ENCODE results near the gene ZNF354B. TPM values are rescaled to one million over a fixed set of nuclear protein-coding genes. Genes with fewer than 3 reads are reported as not detected.
A peak's percentile ranks its signal among the peaks of the same experiment; 100 is the strongest.

ZNF354B gene
- total RNA-seq, 1 experiment from 2014 or later: 10.6 TPM

DNA sequence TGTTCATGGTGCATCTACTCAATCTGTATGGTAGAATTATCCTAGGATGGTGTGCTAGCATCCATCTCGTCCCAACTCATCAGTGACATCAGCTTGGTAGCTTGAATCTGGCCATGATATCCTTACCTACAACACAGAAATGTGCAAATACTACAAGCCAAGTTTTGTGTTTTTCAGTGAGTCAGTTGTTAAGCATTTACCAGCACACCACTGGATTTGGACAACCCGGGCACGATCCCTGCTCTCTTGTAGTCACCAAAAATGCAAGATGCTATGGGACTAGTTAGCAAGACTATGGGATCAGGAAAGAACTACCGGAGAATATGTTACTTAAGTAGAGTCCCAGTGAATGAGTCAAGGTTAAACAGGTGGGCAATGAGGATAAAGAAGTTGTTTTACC, 32.1 kb upstream of the ZNF354B start:
- H3K4me1 ChIP-seq (replicated peaks; ENCODE audit: insufficient read depth): no peaks in the 10 kb centered on the region
- no peak overlapping the region for H3K27ac ChIP-seq
- no peaks in the 10 kb centered on the region for H3K9me3 ChIP-seq (ENCODE audit: insufficient read depth, low read depth)
- H3K36me3 ChIP-seq (ENCODE audit: low read depth): no peaks in the 10 kb centered on the region
- H3K4me2 ChIP-seq: no peak overlapping the region
- TF ChIP-seq CTCF (conservative IDR thresholded peaks at IDR 0.05) (no peak), EZH2 (IDR thresholded peaks at IDR 0.05; ENCODE audit: low read depth) (no peak)
- CTCF ChIA-PET: no interaction called here
- H3K27me3 ChIP-seq (ENCODE audit: insufficient read depth, low read depth): no peaks in the 10 kb centered on the region
- H3F3A ChIP-seq (ENCODE audit: insufficient read depth, low read depth): no peaks in the 10 kb centered on the region
- DNase-seq: no peak
- 0 out of 2 replicates have a peak, but pooled peaks cover 6% of the 10 kb centered on the region for H3K79me2 ChIP-seq (ENCODE audit: low read depth)
- H3K4me3 ChIP-seq: no peak overlapping the region
- intact Hi-C loops (cut with micrococcal nuclease; ENCODE audit: unreplicated experiment): no loop called here
- no peaks in the 10 kb centered on the region for H3K9me2 ChIP-seq (ENCODE audit: insufficient read depth)
- no TSS peak for BruUV-seq (replicated peaks)
- H2AFZ ChIP-seq: no peak overlapping the region
- 0 out of 2 replicates have a peak, but pooled peaks cover 4% of the 10 kb centered on the region for H4K20me1 ChIP-seq (ENCODE audit: insufficient read depth)
- POLR2A ChIA-PET (ENCODE audit: unreplicated experiment): interaction anchor here (0.6 kb wide), 1 partner anchor 187 kb away, joined by 4 read pairs; no protein-coding TSS in a partner anchor

GRCh38 chr5:178831049-178831448, 28.7 kb upstream of the ZNF354B start:
- H3K27ac ChIP-seq: no peak overlapping the region
- H3F3A ChIP-seq (ENCODE audit: insufficient read depth, low read depth): no peaks in the 10 kb centered on the region
- peak overlapping the region; percentile 56 for H3K4me2 ChIP-seq
- CTCF ChIA-PET: no interaction called here
- 0 out of 2 replicates have a peak, but pooled peaks cover 6% of the 10 kb centered on the region for H3K79me2 ChIP-seq (ENCODE audit: low read depth)
- H3K4me1 ChIP-seq (replicated peaks; ENCODE audit: insufficient read depth): no peaks in the 10 kb centered on the region
- H3K9me2 ChIP-seq (ENCODE audit: insufficient read depth): no peaks in the 10 kb centered on the region
- H3K27me3 ChIP-seq (ENCODE audit: insufficient read depth, low read depth): no peaks in the 10 kb centered on the region
- BruUV-seq (replicated peaks): no TSS peak
- H3K36me3 ChIP-seq (ENCODE audit: low read depth): no peaks in the 10 kb centered on the region
- DNase-seq: no peak
- intact Hi-C loops (cut with micrococcal nuclease; ENCODE audit: unreplicated experiment): no loop called here
- H3K9me3 ChIP-seq (ENCODE audit: insufficient read depth, low read depth): no peaks in the 10 kb centered on the region
- H2AFZ ChIP-seq: no peak overlapping the region
- POLR2A ChIA-PET (ENCODE audit: unreplicated experiment): no interaction called here
- H4K20me1 ChIP-seq (ENCODE audit: insufficient read depth): 0 out of 2 replicates have a peak, but pooled peaks cover 4% of the 10 kb centered on the region
- H3K4me3 ChIP-seq: no peak overlapping the region; the same call in 1 of the 2 replicates
- TF ChIP-seq EZH2 (IDR thresholded peaks at IDR 0.05; ENCODE audit: low read depth): no peak
- TF ChIP-seq CTCF (conservative IDR thresholded peaks at IDR 0.05): no peak; the same call in 1 of the 2 replicates

DNA sequence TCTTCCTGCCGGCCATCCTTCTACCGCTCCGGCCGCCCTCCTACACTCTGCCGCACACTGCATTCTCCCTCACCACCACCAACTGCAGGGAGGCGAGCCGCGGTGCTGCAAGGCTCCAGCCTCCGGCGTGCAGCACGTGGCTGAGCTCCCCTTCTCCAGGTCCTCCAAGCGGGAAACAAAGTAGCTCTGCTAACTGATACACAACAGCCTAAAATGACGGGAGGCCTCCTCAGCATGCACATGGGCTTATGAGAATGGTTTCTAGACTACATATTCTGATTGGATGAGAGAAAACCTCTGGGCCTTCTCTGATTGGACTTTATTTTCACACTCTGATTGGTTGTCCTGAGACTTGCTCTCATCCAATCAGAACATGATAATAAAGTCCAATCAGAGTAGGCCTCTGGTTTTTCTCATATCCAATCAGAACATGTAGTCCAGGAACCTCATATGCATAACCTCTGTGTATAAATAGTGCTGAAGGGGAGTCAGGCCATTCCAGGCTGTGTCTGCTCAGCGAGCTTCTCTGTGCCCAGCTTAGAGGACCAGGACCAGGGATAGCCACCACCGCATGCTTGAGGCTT, 27.0 kb upstream of the ZNF354B start:
- ChIA-PET POLR2A (ENCODE audit: unreplicated experiment) (no interaction called here), CTCF (no interaction called here)
- Histone ChIP-seq H2AFZ (no peak overlapping the region), H3K9me2 (ENCODE audit: insufficient read depth) (no peaks in the 10 kb centered on the region), H3K4me1 (replicated peaks; ENCODE audit: insufficient read depth) (no peaks in the 10 kb centered on the region), H3K79me2 (ENCODE audit: low read depth) (no peaks in the 10 kb centered on the region), H3K27ac (no peak overlapping the region), H3K27me3 (ENCODE audit: insufficient read depth, low read depth) (no peaks in the 10 kb centered on the region), H3F3A (ENCODE audit: insufficient read depth, low read depth) (no peaks in the 10 kb centered on the region), H3K9me3 (ENCODE audit: insufficient read depth, low read depth) (no peaks in the 10 kb centered on the region), H4K20me1 (ENCODE audit: insufficient read depth) (0 out of 2 replicates have a peak, but pooled peaks cover 2% of the 10 kb centered on the region), H3K4me2 (peak overlapping the region; percentile 56), H3K36me3 (ENCODE audit: low read depth) (no peaks in the 10 kb centered on the region), H3K4me3 (peak overlapping the region; percentile 49; the same call in 1 of the 2 replicates)
- no TSS peak for BruUV-seq (replicated peaks)
- TF ChIP-seq EZH2 (IDR thresholded peaks at IDR 0.05; ENCODE audit: low read depth): no peak
- no peak for TF ChIP-seq CTCF (conservative IDR thresholded peaks at IDR 0.05)
- intact Hi-C loops (cut with micrococcal nuclease; ENCODE audit: unreplicated experiment): no loop called here
- DNase-seq: peak in 1 of 2 experiments; percentile 77
